AG09309 (cell line): Measurements from ENCODE around the gene FLT4.

ENCODE experiments used
- DNase-seq: peaks from one replicate; pipeline ENCODE4 v3.0.0-alpha.2; 2010; ENCODE audit warnings: low read depth
- H3K4me3 ChIP-seq: 2 replicates; pipeline ENCODE4 v1.5.1; 2011; ENCODE audit warnings: mild to moderate bottlenecking, low read depth, low read length, moderate library complexity; ENCODE audit not compliant: control insufficient read depth
- TF ChIP-seq, protein P1 (sequence below): IDR thresholded peaks from 2 replicates; pipeline ENCODE4 v1.5.1; 2011; ENCODE audit warnings: mild to moderate bottlenecking, low read depth, low read length, inconsistent platforms; ENCODE audit not compliant: insufficient read depth, control insufficient read depth; ENCODE audit errors: missing control alignments

The FLT4 gene

GRCh38 chr5:180553530-180553929, 95.9 kb downstream of the FLT4 start:
- DNase-seq: no peak
- H3K4me3 ChIP-seq: no peak overlapping the region
- TF ChIP-seq, protein P1, sequence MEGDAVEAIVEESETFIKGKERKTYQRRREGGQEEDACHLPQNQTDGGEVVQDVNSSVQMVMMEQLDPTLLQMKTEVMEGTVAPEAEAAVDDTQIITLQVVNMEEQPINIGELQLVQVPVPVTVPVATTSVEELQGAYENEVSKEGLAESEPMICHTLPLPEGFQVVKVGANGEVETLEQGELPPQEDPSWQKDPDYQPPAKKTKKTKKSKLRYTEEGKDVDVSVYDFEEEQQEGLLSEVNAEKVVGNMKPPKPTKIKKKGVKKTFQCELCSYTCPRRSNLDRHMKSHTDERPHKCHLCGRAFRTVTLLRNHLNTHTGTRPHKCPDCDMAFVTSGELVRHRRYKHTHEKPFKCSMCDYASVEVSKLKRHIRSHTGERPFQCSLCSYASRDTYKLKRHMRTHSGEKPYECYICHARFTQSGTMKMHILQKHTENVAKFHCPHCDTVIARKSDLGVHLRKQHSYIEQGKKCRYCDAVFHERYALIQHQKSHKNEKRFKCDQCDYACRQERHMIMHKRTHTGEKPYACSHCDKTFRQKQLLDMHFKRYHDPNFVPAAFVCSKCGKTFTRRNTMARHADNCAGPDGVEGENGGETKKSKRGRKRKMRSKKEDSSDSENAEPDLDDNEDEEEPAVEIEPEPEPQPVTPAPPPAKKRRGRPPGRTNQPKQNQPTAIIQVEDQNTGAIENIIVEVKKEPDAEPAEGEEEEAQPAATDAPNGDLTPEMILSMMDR: no peak
